Uterus (tissue), 4 donors: ENCODE data around the gene UNC13D. TPM values are rescaled to one million over a fixed set of nuclear protein-coding genes. Genes with fewer than 3 reads are reported as not detected.
A peak's percentile ranks its signal among the peaks of the same experiment; 100 is the strongest.
"Not testable (repeated sequence)": the region's sequence is repeated elsewhere in the genome, so short reads cannot be mapped to it uniquely, and the experiment has no call there.

Experiments
- DNase-seq, 2 donors: peaks; one replicate each; pipeline ENCODE4 v3.0.0-alpha.2; 2019 to 2020
- H3K27ac ChIP-seq, 2 donors: fragments of 200-600 bp; sonication (generic); 1 replicate in 1 of 2; 2 replicates in 1 of 2; pipeline ENCODE4 v1.5.1; 2016 to 2018
- H3K27me3 ChIP-seq, 2 donors: fragments of 200-600 bp; sonication (generic); one replicate each; pipeline ENCODE4 v1.5.1; 2018 to 2019; ENCODE audit warnings: control low read depth in 1 of 2
- H3K36me3 ChIP-seq, 2 donors: fragments of 200-600 bp; sonication (generic); one replicate each; pipeline ENCODE4 v1.5.1; 2019; ENCODE audit warnings: control low read depth in 1 of 2
- H3K4me1 ChIP-seq, 2 donors: fragments of 200-600 bp; sonication (generic); one replicate each; pipeline ENCODE4 v1.5.1; 2018 to 2019; ENCODE audit warnings: control low read depth in 1 of 2
- H3K4me3 ChIP-seq, 2 donors: fragments of 200-600 bp; sonication (generic); 1 replicate in 1 of 2; 2 replicates in 1 of 2; pipeline ENCODE4 v1.5.1; 2018 to 2019; ENCODE audit warnings: mild to moderate bottlenecking in 1 of 2
- H3K9me3 ChIP-seq, 2 donors: fragments of 200-600 bp; sonication (generic); one replicate each; pipeline ENCODE4 v1.5.1; 2019; ENCODE audit warnings: control low read depth in 1 of 2
- POLR2A ChIP-seq, 2 donors: fragments of 450-650 bp; IDR thresholded peaks; one replicate each; pipeline ENCODE4 v1.6.1; 2016; ENCODE audit warnings: antibody characterized with exemption in 2 of 2, mild to moderate bottlenecking in 1 of 2, moderate library complexity in 1 of 2
- intact Hi-C: fragments of 100-400 bp; cut with DNase I; formaldehyde crosslinking; loops from one replicate; pipeline ENCODE4 v1.15.1; 2023; ENCODE audit warnings: low total_unique reads
- total RNA-seq, 4 donors: library from RNA; depleted of rRNA in 3 of 4; stranded (reverse); fragments of >200 nt in 3 of 4; gene quantifications; one replicate each; pipeline versions ENCODE4 v1.1.0 to v1.2.4, GENCODE V29; 2014 to 2023
- TF ChIP-seq, protein P1 (sequence below), 4 experiments: fragments of 200-600 bp in 2 of 4; fragments of 450-650 bp in 2 of 4; sonication (generic) in 2 of 4; IDR thresholded peaks; one replicate each; pipeline ENCODE4 v1.5.1; 2016 to 2019; ENCODE audit warnings: antibody characterized with exemption in 4 of 4, mild to moderate bottlenecking in 2 of 4, moderate library complexity in 1 of 4
- donor health status: DM: yes; HTN: yes; CAD: no.

The UNC13D gene
- total RNA-seq, 4 donors from 2014 or later: 1.2 to 32.7 (median 11.8) TPM

DNA sequence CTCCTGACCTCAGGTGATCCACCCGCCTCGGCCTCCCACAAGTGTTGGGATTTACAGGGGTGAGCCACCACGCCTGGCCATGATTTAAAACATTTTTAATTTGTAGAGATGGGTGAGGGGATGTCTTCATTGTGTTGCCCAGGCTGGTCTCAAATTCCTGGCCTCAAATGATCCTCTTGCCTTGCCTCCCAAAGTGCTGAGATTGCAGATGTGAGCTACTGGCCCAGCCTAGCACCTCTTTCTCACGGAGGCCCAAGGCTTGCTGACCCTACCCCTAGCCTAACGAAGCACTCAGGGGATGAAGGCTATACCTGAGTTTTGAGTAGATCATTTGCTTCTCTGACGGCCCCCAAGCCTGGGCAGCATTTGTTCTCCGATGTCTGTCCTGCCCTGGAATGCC, 33.0 kb downstream of the UNC13D start:
- Histone ChIP-seq H3K36me3 (no peaks in the 10 kb centered on the region), H3K9me3 (no peaks in the 10 kb centered on the region), H3K27me3 (no peaks in the 10 kb centered on the region), H3K4me1 (peaks cover 0 to 8% of the 10 kb centered on the region in 2 donors), H3K4me3 (no peak overlapping the region), H3K27ac (no peak overlapping the region)
- no peak for DNase-seq
- intact Hi-C loops: no loop called here
- no peak for TF ChIP-seq POLR2A (IDR thresholded peaks at IDR 0.05)
- TF ChIP-seq, protein P1, sequence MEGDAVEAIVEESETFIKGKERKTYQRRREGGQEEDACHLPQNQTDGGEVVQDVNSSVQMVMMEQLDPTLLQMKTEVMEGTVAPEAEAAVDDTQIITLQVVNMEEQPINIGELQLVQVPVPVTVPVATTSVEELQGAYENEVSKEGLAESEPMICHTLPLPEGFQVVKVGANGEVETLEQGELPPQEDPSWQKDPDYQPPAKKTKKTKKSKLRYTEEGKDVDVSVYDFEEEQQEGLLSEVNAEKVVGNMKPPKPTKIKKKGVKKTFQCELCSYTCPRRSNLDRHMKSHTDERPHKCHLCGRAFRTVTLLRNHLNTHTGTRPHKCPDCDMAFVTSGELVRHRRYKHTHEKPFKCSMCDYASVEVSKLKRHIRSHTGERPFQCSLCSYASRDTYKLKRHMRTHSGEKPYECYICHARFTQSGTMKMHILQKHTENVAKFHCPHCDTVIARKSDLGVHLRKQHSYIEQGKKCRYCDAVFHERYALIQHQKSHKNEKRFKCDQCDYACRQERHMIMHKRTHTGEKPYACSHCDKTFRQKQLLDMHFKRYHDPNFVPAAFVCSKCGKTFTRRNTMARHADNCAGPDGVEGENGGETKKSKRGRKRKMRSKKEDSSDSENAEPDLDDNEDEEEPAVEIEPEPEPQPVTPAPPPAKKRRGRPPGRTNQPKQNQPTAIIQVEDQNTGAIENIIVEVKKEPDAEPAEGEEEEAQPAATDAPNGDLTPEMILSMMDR (IDR thresholded peaks at IDR 0.05): no peak

DNA sequence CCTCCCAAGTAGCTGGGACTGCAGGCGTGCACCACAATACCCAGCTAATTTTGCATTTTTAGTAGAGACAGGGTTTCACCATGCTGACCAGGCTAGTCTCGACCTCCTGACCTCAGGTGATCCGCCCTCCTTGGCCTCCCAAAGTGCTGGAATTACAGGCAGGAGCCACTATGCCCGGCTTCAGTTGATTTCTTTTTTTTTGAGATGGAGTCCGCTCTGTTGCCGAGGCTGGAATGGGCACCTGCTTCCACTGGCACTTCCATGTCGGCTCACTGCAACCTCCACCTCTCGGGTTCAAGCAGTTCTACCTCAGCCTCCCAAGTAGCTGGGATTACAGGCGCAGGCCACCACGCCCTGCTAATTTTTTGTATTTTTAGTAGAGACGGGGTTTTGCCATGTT, 33.4 kb downstream of the UNC13D start:
- H3K27ac ChIP-seq, H3K4me3 ChIP-seq, H3K27me3 ChIP-seq, H3K4me1 ChIP-seq, intact Hi-C loops, H3K9me3 ChIP-seq, H3K36me3 ChIP-seq: not testable (repeated sequence)
- DNase-seq: peak in 1 of 2 donors; percentile 12

DNA sequence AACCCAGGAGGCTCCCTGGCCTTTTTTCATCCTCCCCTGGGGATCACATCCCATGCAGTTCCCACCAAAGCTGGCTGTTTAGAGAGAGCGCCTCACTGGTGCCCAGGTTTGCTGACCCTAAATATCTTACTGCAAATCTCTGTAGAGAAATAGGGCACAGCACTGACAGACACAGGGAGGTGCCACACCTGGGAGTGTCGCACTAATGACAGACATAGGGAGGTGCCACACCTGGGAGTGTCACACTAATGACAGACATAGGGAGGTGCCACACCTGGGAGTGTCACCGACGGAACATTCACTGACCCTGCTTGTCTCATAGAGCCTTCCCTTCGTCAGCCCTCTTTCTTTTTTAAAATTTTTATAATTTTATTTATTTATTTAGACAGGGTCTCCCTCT, 34.0 kb downstream of the UNC13D start:
- Histone ChIP-seq H3K27ac (peak overlapping the region; percentile 72 to 81), H3K4me1 (peaks cover 0 to 8% of the 10 kb centered on the region in 2 donors), H3K36me3 (no peaks in the 10 kb centered on the region)

DNA sequence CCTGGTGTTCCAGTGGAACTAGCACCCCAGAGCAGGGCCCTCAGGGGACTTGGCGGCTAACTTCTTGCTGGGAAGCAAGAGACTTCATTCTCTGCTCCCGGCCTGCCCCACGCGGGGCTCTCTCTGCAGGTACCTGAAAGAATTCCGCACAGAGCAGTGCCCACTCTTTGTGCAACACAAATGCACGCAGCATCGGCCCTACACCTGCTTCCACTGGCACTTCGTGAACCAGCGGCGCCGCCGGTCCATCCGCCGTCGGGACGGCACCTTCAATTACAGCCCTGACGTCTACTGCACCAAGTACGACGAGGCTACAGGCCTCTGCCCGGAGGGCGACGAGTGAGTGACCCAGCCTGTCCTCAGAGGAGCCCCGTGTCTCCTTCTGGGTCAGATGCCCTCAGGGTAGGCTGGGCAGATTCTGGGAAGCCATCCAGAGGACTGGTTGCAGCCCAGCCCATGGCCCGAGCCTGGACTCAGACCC, 34.5 kb downstream of the UNC13D start:
- H3K27me3 ChIP-seq: no peaks in the 10 kb centered on the region
- TF ChIP-seq, protein P1 (IDR thresholded peaks at IDR 0.05): no peak
- TF ChIP-seq POLR2A (IDR thresholded peaks at IDR 0.05): no peak
- intact Hi-C loops: no loop called here
- H3K27ac ChIP-seq: peak overlapping the region; percentile 72 to 81
- no peaks in the 10 kb centered on the region for H3K36me3 ChIP-seq
- no peaks in the 10 kb centered on the region for H3K9me3 ChIP-seq
- H3K4me3 ChIP-seq: no peak overlapping the region
- H3K4me1 ChIP-seq: peaks cover 0 to 8% of the 10 kb centered on the region in 2 donors
- peak in 1 of 2 donors; percentile 17 for DNase-seq

More for the DNA sequence above, 34.0 kb downstream of the UNC13D start:
- intact Hi-C loops: no loop called here
- DNase-seq: peak in 1 of 2 donors; percentile 11
- Histone ChIP-seq H3K4me3 (no peak overlapping the region), H3K9me3 (no peaks in the 10 kb centered on the region), H3K27me3 (no peaks in the 10 kb centered on the region)
- no peak for TF ChIP-seq POLR2A (IDR thresholded peaks at IDR 0.05)
- TF ChIP-seq, protein P1 (IDR thresholded peaks at IDR 0.05): no peak

DNA sequence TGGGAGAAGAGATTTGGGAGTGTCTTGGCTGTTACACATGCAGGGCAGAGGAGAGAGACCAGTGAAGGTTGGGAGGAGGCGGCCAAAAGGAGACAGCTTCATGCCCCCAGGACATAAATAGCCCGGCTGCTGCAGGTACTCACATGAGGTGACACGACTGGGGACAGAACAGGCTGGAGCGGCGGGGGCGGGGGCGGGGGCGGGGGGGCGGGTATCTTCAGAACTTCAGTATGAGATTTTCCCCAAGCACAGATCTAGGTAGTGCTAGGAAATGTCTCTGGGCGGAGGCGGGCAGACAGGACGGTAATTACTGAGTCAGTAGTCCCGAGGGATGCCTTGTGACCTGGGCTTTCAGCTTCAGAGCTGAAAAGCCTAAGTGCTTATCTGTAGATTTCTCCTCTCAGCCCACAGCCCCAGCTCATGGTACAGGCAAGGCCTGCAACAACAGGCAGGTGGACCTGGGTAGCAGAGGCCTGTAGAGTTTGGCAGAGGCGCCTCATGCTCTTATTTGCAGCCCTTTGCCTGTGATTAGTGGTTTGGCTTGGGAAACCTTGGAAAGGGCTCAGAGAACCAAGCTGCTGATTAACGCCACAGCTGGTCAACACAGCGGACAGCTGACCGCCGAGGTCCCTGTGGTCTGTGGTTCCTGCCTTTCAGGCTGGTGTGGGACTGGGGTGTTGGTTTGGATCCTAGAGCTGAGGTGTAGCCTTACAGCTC, 35.1 kb downstream of the UNC13D start:
- H3K27ac ChIP-seq: peak overlapping the region; percentile 72 to 81
- no peak overlapping the region for H3K4me3 ChIP-seq
- no peaks in the 10 kb centered on the region for H3K36me3 ChIP-seq
- no peak for TF ChIP-seq POLR2A (IDR thresholded peaks at IDR 0.05)
- TF ChIP-seq, protein P1 (IDR thresholded peaks at IDR 0.05): no peak
- intact Hi-C loops: no loop called here
- DNase-seq: peak; percentile 68 to 78
- H3K4me1 ChIP-seq: peaks cover 0 to 8% of the 10 kb centered on the region in 2 donors
- H3K27me3 ChIP-seq: no peaks in the 10 kb centered on the region
- no peaks in the 10 kb centered on the region for H3K9me3 ChIP-seq
